Neuron (in vitro differentiated cells): ENCODE data around the gene ANKRD10.
A peak's percentile ranks its signal among the peaks of the same experiment; 100 is the strongest.

Source experiments
- H2AFZ ChIP-seq: one replicate; pipeline ENCODE4 v1.6.1; 2013; ENCODE audit warnings: low read depth, mild to moderate bottlenecking, inconsistent platforms, low read length, moderate library complexity
- H3K27me3 ChIP-seq: one replicate; pipeline ENCODE4 v1.6.1; 2013; ENCODE audit warnings: low read length; ENCODE audit not compliant: insufficient read depth
- H3K36me3 ChIP-seq: one replicate; pipeline ENCODE4 v1.6.1; 2013; ENCODE audit warnings: low read length; ENCODE audit not compliant: insufficient read depth
- H3K4me1 ChIP-seq: one replicate; pipeline ENCODE4 v1.6.1; 2013; ENCODE audit warnings: low read length; ENCODE audit not compliant: insufficient read depth
- H3K4me3 ChIP-seq: 2 replicates; pipeline ENCODE4 v1.5.1; 2013; ENCODE audit warnings: mild to moderate bottlenecking, low read length, moderate library complexity
- H3K9me3 ChIP-seq: one replicate; pipeline ENCODE4 v1.6.1; 2013; ENCODE audit warnings: low read length

ANKRD10 gene

DNA sequence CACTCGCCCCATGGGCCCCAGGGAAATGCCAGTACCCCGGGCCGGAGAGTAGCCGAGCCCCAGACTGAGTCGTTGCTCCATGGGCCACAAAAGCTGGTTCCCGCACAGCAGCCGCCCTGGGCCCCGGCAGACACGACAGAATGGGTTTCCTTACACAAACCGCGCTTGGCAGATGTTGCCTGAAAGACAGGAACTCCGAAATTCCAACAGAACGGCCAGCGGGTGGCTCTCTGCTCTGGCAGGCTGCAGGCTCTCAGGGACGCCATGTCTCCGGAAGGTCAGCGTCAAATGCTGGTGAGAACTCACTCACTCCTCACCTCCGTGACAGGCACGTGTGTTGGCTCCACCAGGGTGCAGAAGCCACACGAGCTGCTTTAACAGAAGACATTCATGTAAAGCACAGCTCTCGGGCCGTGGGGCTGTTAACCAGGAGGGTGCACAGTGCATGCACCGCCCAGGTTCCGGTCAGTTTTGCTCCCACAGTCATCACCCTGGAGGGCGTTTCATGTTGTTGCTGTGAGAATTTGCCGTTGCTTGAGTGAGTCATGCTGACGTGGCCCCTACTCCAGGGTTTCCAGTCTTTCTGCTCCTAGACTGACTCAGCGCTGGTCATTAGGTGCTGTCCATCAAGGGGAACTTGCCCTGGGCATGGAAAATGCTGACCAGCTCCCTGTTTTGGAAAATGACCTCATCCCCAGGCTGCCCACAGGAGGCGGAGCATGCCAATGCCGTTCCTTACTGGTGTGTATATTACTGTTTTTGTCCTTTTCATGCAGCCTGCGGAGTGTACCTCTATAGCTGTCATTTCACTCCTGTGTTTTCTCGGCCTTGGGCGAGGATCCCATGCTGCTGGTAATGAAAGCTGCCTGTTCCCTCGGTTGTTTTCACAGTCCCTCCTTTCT lies 44.8 kb downstream of the ANKRD10 start:
- Histone ChIP-seq H3K4me1 (peaks cover 6% of the 10 kb centered on the region), H3K4me3 (no peak overlapping the region), H3K9me3 (no peaks in the 10 kb centered on the region), H2AFZ (peak overlapping the region; percentile 23), H3K27me3 (no peaks in the 10 kb centered on the region), H3K36me3 (no peaks in the 10 kb centered on the region)

DNA sequence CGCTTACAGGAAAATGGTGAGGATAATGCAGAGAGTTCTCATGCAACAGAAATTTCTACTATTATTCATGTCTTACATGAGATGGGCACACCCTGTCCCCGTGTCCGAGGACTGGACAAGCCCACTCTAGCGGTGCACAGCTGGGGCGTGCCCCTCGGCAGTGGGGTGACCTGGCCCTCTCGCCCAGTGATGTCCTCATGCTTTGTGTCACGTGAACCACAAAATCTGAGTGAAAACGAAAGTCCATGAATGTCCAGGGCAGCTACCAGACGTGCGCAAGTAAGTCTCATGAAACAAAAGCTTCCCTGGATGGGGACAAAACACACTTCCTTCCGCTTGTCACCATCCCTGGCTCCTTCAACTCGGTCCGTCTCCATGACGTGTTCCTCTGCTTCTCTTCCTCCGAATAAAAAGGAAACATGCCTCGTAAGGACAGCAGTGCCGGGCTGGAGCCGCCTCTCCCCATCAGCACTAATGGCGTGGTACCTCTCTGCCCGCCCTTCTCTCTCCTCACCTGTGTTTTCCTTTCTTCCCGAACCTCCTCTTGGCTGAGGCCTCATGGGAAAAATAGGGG lies 45.6 kb downstream of the ANKRD10 start:
- Histone ChIP-seq H3K9me3 (peaks cover 1% of the 10 kb centered on the region), H3K4me3 (no peak overlapping the region), H3K4me1 (peaks cover 2% of the 10 kb centered on the region), H3K27me3 (no peaks in the 10 kb centered on the region), H2AFZ (no peak overlapping the region), H3K36me3 (no peaks in the 10 kb centered on the region)

DNA sequence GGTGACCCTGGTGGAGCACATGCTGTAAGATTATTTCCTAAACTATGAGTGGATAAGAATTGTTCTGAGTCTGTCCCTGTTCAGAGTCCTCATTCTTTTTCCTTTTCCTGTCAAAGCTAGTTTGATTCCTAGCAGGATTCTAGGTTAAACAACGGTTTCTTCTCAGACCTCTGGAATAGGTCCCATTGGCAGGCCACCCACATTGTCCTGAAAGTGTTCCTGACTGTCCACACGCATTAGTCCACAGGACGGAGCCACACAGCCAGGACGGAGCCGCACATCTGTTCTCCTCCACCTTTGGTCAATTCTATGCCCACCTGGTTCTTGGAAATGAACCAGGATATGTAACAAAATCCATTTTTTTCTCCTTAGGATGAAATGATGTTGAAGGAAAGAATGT lies 46.1 kb downstream of the ANKRD10 start:
- Histone ChIP-seq H3K4me1 (peaks cover 6% of the 10 kb centered on the region), H3K4me3 (no peak overlapping the region), H3K27me3 (no peaks in the 10 kb centered on the region), H3K36me3 (no peaks in the 10 kb centered on the region), H2AFZ (no peak overlapping the region), H3K9me3 (peaks cover 2% of the 10 kb centered on the region)

DNA sequence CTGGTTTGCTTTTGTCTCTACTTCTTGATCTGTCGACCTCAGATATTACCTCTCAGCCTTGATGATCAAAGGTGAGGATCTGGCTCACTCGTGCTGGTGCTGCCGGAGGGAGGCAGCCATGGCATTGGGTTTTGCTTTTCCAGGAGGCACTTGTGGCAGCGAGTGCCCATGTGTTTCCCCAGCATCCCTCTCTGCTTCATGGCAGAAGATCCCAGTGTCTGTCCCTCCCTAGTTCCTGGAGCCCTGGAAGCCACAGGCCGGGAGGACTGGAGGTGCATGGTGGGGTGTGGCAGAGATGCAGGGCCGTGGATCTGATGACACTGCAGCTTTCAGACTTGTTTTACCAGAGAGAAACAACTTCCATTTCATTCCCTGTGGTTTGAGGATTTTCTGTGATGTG lies 47.5 kb downstream of the ANKRD10 start:
- Histone ChIP-seq H3K9me3 (peaks cover 2% of the 10 kb centered on the region), H3K4me1 (peaks cover 17% of the 10 kb centered on the region), H3K36me3 (no peaks in the 10 kb centered on the region), H3K4me3 (no peak overlapping the region), H2AFZ (no peak overlapping the region), H3K27me3 (no peaks in the 10 kb centered on the region)

DNA sequence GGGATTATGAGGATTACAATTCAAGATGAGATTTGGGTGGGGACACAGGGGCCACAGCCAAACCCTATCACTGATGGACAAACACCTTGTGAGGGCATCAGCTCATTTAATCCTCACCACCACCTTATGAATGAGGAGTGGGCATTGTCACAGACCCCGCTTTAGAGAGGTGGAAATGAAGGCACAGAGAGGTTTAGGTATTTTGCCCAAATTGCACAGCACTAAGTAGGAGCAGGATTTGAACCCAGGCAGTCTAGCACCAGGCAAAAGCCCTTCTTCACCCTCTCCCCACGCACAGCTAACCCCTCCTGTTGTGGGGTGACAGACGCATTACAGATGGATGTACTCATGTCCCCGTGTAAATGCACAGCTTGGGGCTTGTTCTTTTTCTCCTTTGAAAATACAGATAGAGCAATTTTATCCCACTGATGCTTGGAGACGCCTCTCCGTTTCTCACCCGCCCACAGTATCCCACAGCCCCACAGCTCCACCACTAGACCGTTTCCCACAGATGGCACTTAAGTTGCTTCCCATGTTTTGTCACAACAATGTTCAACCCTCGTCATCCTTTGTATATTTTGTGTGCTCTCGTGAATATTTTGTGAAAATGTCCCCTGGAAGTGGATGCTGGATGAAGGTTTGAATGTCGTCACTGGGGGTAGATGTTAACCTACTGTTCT lies 48.2 kb downstream of the ANKRD10 start:
- Histone ChIP-seq H3K4me1 (peaks cover 17% of the 10 kb centered on the region), H3K9me3 (peaks cover 2% of the 10 kb centered on the region), H2AFZ (no peak overlapping the region), H3K36me3 (no peaks in the 10 kb centered on the region), H3K27me3 (no peaks in the 10 kb centered on the region), H3K4me3 (no peak overlapping the region)

DNA sequence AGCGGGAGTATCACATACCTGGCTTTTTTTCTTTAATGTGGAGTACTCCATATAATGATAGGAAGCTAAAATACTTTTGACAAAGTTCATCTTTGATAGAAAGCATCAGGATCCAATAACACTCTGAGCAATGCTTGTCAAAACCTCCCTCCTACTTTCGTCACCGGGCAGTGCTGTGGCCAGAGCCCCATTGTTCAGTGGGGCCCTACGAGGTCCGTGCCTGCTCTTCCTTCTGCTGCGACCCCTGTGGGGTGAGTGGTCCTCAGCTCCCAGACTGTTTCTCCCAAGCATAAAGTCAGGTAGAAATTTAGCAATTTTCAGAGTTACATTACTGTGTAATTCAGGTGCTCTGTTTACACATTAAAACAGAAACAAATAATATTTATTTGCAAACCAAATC lies 51.2 kb downstream of the ANKRD10 start:
- no peak overlapping the region for H3K4me3 ChIP-seq
- H3K27me3 ChIP-seq = no peaks in the 10 kb centered on the region
- H3K4me1 ChIP-seq = peaks cover 15% of the 10 kb centered on the region
- H3K36me3 ChIP-seq = no peaks in the 10 kb centered on the region
- peak overlapping the region; percentile 41 for H2AFZ ChIP-seq
- H3K9me3 ChIP-seq = peaks cover 2% of the 10 kb centered on the region

DNA sequence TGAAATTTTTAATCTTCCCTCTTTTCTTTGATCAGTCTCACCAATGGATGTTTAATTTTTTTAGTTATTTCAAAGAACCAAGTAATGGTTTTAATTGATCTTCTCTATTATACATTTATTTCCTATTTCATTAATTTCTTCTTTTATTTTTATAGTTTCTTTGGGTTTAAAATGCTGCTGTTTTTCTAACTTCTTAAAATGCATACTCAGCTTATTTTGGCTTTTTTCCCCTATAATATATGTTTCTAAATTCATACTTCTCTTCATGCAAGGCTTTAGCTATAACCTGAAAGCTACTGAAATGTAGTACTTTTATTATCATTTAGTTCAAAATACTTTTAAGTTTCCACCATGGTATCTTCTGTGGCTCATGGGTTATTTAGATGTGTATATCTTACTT lies 53.9 kb downstream of the ANKRD10 start:
- Histone ChIP-seq H3K27me3 (peaks cover 3% of the 10 kb centered on the region), H3K9me3 (peaks cover 5% of the 10 kb centered on the region), H3K4me1 (peaks cover 15% of the 10 kb centered on the region), H3K36me3 (no peaks in the 10 kb centered on the region), H3K4me3 (no peak overlapping the region), H2AFZ (no peak overlapping the region)

DNA sequence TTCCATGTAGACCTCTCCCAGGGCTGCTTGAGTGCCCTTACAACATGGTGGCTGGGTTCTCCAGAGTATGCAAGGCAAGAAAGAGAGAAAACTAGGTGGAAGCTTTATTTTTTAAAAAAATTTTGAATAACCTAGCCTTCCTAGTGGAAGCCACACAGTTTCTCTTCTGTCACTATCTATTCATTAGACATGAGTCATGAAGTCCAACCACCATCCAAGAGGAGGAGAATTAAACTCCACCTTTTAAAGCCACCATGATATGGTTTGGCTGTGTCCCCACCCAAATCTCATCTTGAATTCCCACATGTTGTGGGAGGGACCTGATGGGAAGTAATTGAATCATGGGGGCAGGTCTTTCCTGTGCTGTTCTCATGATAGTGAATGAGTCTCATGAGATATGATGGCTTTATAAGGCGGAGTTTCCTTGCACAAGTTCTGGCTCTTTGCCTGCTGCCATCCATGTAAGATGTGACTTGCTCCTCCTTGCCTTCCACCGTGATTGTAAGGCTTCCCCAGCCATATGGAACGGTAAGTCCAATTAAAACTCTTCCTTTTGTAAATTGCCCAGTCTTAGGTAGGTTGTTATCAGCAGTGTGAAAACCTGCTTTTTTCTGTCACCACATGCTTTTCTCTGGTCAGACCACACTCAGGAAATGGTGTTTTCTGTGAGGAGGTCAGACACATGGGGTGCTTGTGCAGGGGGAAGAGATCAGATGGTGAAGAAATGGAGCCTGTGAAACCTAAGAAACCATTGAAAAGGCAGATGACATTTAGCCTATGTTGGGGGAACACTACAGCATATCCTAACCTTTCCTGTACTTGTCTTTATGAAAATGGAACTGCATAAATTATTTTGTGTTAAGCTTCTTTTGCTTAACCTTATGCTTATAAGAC lies 57.7 kb downstream of the ANKRD10 start:
- Histone ChIP-seq H2AFZ (no peak overlapping the region), H3K27me3 (peaks cover 3% of the 10 kb centered on the region), H3K4me3 (no peak overlapping the region), H3K4me1 (no peaks in the 10 kb centered on the region), H3K9me3 (peaks cover 4% of the 10 kb centered on the region), H3K36me3 (no peaks in the 10 kb centered on the region)

DNA sequence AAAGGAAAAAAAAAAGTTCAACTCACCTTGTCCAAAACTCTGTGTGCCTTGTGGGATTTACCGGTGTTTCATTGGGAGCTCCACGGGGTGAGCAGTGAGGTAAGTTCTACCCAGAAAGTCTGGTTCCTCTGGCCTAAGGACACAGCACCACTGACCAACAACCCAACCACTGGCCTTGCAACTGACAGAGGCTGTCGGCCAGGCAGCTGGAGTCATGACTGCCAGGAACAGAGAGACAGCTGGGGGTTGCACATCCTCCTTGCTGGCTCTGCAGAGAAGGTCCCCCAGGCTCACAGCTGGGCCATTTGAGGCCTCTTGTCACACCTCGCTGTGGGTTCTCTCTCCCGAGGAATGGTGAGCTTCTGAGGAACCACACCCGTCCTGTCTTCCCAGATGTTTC lies 59.5 kb downstream of the ANKRD10 start:
- Histone ChIP-seq H3K36me3 (no peaks in the 10 kb centered on the region), H3K4me1 (peaks cover 3% of the 10 kb centered on the region), H3K4me3 (no peak overlapping the region), H3K27me3 (peaks cover 3% of the 10 kb centered on the region), H2AFZ (no peak overlapping the region), H3K9me3 (peaks cover 4% of the 10 kb centered on the region)

DNA sequence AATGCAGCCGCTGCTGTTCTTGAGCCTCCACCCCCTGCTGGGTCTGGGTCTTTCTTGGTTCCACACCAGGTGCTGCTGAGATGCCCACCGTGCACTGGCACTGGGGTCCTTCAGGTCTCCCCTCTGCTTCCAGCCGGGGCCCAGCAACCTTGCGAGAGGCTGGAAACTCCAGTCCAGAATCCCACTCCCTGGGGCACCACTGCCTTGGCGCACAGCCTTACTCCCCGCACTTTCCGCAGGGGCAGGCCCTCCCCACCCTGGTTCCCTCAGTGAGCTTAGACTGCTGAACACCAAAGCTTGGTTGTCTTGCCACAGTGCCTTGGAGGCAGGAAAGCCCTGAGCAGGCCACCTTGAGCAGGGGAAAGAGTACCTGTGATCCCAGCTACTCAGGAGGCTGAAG lies 60.0 kb downstream of the ANKRD10 start:
- Histone ChIP-seq H3K36me3 (no peaks in the 10 kb centered on the region), H3K9me3 (peaks cover 4% of the 10 kb centered on the region), H3K4me1 (peaks cover 8% of the 10 kb centered on the region), H3K4me3 (no peak overlapping the region), H2AFZ (no peak overlapping the region), H3K27me3 (peaks cover 3% of the 10 kb centered on the region)

DNA sequence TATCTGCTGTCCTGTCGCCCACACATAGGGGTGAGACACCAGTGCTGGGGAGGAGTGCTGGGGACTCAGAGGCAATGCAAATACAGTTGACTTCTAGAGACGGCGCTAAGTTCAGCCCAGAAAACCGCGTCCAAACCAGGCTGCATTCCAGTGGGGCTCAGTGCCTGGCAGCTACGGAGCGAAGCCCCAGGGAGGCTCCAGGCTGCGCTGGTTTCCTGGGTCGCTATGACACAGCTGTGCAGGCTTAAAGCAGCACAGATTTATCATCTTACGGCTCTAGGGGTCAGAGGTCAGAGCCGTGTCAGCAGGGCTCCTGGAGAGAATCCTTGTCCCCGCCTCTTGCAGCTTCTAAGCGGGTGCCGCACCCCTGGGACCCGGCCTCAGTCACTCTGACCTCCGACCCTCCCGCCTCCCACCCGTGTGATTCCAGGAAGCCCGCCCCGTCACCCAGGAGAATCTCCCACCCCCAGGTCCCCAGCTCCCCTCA lies 61.6 kb downstream of the ANKRD10 start:
- no peak overlapping the region for H3K4me3 ChIP-seq
- H3K4me1 ChIP-seq = peaks cover 8% of the 10 kb centered on the region
- H3K36me3 ChIP-seq = no peaks in the 10 kb centered on the region

DNA sequence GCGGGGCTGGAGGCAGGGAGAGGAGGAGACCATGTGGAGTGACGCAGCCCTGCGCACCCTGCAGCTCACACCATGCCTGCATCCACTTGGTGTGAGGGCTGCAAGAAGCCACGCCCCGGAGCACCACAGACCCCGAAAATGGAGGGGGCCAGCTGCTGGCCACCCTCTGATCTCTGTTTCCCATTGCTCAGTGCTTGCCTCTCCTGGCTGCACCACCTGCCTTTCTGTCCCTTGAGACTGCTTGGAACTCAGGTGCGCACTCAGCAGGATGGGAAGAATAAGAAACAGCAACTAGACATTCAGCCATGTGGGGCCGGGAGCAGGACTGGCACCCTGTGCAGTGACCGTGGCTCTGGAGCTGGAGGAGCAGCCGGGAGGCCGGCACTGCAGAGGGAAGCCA lies 64.0 kb downstream of the ANKRD10 start:
- Histone ChIP-seq H2AFZ (no peak overlapping the region), H3K36me3 (no peaks in the 10 kb centered on the region), H3K4me1 (peaks cover 8% of the 10 kb centered on the region), H3K27me3 (no peaks in the 10 kb centered on the region), H3K4me3 (no peak overlapping the region), H3K9me3 (no peaks in the 10 kb centered on the region)

More for the DNA sequence above, 61.6 kb downstream of the ANKRD10 start:
- Histone ChIP-seq H3K27me3 (peaks cover 3% of the 10 kb centered on the region), H3K9me3 (peaks cover 4% of the 10 kb centered on the region), H2AFZ (no peak overlapping the region)
